Duodenal mucosa (tissue), 2 donors: ENCODE results near the gene NR2F6.
"Not testable (repeated sequence)": the region's sequence is repeated elsewhere in the genome, so short reads cannot be mapped to it uniquely, and the experiment has no call there.

Experiments
- H3K27ac ChIP-seq: one replicate; pipeline ENCODE4 v1.7.0; 2013; ENCODE audit warnings: low read depth, low read length
- H3K27me3 ChIP-seq, 2 donors: one replicate each; pipeline ENCODE4 v1.7.0; 2013; ENCODE audit warnings: low read length in 2 of 2, control low read depth in 1 of 2; ENCODE audit not compliant: insufficient read depth in 2 of 2, control insufficient read depth in 1 of 2
- H3K36me3 ChIP-seq, 2 donors: one replicate each; pipeline ENCODE4 v1.7.0; 2013; ENCODE audit warnings: low read length in 2 of 2, control low read depth in 1 of 2; ENCODE audit not compliant: insufficient read depth in 2 of 2, control insufficient read depth in 1 of 2
- H3K4me1 ChIP-seq, 2 donors: one replicate each; pipeline ENCODE4 v1.7.0; 2013; ENCODE audit warnings: low read length in 2 of 2, control low read depth in 1 of 2; ENCODE audit not compliant: insufficient read depth in 2 of 2, control insufficient read depth in 1 of 2
- H3K4me3 ChIP-seq, 2 donors: one replicate each; pipeline ENCODE4 v1.7.0; 2013; ENCODE audit warnings: low read length in 2 of 2, low read depth in 1 of 2
- H3K9ac ChIP-seq, 2 donors: one replicate each; pipeline ENCODE4 v1.7.0; 2013; ENCODE audit warnings: low read length in 2 of 2, low read depth in 1 of 2
- H3K9me3 ChIP-seq, 2 donors: one replicate each; pipeline ENCODE4 v1.7.0; 2013; ENCODE audit warnings: low read length in 2 of 2, control low read depth in 1 of 2; ENCODE audit not compliant: control insufficient read depth in 1 of 2

Gene NR2F6

DNA sequence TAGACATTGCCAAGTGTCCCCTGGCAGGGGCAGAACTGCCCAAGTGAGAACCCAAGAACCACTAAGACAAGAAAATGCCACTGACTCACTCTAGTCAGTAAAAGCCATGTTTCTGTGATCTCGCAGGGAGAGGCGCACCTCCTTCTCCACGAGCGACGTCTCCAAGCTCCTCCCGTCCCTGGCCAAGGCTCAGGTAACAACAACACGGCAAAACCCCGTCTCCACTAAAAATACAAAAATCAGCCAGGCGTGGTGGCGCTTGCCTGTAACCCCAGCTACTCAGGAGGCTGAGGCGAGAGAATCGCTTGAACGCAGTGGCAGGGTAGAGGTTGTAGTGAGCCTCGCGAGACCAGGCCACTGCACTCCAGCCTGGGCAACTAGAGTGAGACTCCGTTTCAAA is 48.1 kb downstream of the NR2F6 start:
- H3K27ac ChIP-seq: no peak overlapping the region
- H3K27me3 ChIP-seq: no peaks in the 10 kb centered on the region
- H3K4me1 ChIP-seq: no peaks in the 10 kb centered on the region
- H3K9ac ChIP-seq: no peak overlapping the region
- H3K9me3 ChIP-seq: no peaks in the 10 kb centered on the region
- H3K4me3 ChIP-seq: no peak overlapping the region
- H3K36me3 ChIP-seq: peaks cover 42 to 82% of the 10 kb centered on the region in 2 donors

GRCh38 chr19:17196610-17197009 is 49.1 kb downstream of the NR2F6 start:
- Histone ChIP-seq H3K4me1 (no peaks in the 10 kb centered on the region), H3K9ac (no peak overlapping the region), H3K27ac (no peak overlapping the region), H3K9me3 (no peaks in the 10 kb centered on the region), H3K27me3 (no peaks in the 10 kb centered on the region), H3K36me3 (peaks cover 36 to 77% of the 10 kb centered on the region in 2 donors), H3K4me3 (no peak overlapping the region)

GRCh38 chr19:17195106-17195505 is 50.6 kb downstream of the NR2F6 start:
- no peaks in the 10 kb centered on the region for H3K4me1 ChIP-seq
- H3K9ac ChIP-seq: no peak overlapping the region
- H3K4me3 ChIP-seq: no peak overlapping the region
- peaks cover 30 to 74% of the 10 kb centered on the region in 2 donors for H3K36me3 ChIP-seq
- no peaks in the 10 kb centered on the region for H3K27me3 ChIP-seq
- no peak overlapping the region for H3K27ac ChIP-seq
- H3K9me3 ChIP-seq: no peaks in the 10 kb centered on the region

DNA sequence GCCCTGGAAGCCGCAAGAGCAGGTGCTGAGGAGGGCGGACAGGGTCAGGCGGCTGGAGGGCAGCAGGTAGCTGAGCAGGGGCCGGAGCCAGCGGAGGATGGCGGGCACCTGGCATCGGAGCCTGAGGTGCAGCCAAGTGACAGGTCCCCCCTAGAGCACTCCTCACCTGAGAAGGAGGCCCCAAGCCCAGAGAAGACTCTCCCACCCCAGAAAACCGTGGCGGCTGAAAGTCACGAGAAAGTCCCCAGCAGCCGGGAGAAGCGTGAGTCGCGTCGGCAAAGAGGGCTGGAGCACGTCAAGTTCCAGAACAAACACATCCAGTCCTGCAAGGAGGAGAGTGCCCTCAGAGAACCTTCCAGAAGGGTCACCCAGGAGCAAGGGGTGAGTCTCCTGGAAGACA is 51.1 kb downstream of the NR2F6 start:
- Histone ChIP-seq H3K4me3 (no peak overlapping the region), H3K36me3 (peaks cover 30 to 70% of the 10 kb centered on the region in 2 donors), H3K9me3 (no peaks in the 10 kb centered on the region), H3K27ac (no peak overlapping the region), H3K9ac (no peak overlapping the region), H3K4me1 (no peaks in the 10 kb centered on the region), H3K27me3 (no peaks in the 10 kb centered on the region)

DNA sequence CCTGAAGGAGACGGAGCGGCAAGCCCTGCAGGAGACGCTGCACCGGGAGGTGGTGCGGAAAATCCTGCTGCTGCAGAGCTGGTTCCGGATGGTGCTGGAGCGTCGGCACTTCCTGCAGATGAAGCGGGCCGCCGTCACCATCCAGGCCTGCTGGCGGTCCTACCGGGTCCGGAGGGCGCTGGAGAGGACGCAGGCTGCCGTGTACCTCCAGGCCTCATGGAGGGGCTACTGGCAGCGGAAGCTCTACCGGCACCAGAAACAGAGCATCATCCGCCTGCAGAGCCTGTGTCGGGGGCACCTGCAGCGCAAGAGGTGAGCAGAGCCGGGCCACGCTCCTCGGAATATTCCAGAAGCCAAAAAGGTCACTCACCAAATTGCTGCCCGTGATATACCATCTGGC is 53.0 kb downstream of the NR2F6 start:
- no peak overlapping the region for H3K27ac ChIP-seq
- H3K36me3 ChIP-seq: peaks cover 34 to 75% of the 10 kb centered on the region in 2 donors
- no peaks in the 10 kb centered on the region for H3K27me3 ChIP-seq
- no peaks in the 10 kb centered on the region for H3K9me3 ChIP-seq
- no peak overlapping the region for H3K9ac ChIP-seq
- no peaks in the 10 kb centered on the region for H3K4me1 ChIP-seq
- no peak overlapping the region for H3K4me3 ChIP-seq

DNA sequence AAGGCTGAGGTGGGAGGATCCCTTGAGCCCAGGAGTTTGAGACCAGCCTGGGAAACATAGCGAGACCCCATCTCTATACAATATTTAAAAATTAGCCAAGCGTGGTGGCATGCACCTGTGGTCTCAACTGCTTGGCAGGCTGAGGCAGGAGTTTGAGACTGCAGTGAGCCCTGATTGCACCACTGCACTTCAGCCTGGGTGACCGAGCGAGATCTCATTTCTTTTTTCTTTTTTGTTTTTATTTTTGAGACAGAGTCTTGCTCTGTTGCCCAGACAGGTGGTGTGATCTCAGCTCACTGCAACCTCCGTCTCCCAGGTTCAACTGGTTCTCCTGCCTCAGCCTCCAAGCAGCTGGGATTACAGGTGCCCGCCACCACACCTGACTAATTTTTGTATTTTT is 54.0 kb downstream of the NR2F6 start:
- not testable (repeated sequence) for H3K27ac ChIP-seq, H3K9me3 ChIP-seq
- H3K36me3 ChIP-seq: peaks cover 37 to 78% of the 10 kb centered on the region in 2 donors

DNA sequence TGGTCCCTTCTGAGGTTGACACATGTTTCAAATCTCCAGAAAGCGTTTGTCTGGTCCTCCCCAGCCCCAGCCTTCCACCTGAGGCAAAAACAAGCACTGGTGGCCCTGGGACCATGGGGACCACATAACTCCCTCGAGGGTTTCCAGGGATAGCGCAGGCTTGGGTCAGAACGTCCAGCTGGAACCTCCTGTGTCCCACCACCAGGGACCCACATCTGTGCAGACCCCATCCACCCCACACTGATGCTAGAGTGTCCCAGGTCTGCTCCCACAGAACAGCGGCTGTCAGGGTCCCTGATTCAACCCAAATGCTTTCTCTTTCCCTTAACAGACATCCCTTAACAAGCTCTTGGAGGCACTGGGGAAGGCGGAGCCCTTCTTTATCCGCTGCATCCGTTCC is 60.1 kb downstream of the NR2F6 start:
- Histone ChIP-seq H3K27me3 (no peaks in the 10 kb centered on the region), H3K4me1 (peaks cover 0 to 11% of the 10 kb centered on the region in 2 donors), H3K4me3 (no peak overlapping the region), H3K27ac (no peak overlapping the region), H3K9ac (no peak overlapping the region), H3K36me3 (peaks cover 13 to 46% of the 10 kb centered on the region in 2 donors), H3K9me3 (no peaks in the 10 kb centered on the region)

More for the DNA sequence above, 54.0 kb downstream of the NR2F6 start:
- not testable (repeated sequence) for H3K4me1 ChIP-seq, H3K4me3 ChIP-seq, H3K9ac ChIP-seq, H3K27me3 ChIP-seq

GRCh38 chr19:17184371-17184841 is 61.3 kb downstream of the NR2F6 start:
- Histone ChIP-seq H3K4me1 (peaks cover 0 to 11% of the 10 kb centered on the region in 2 donors), H3K9me3 (no peaks in the 10 kb centered on the region), H3K27me3 (no peaks in the 10 kb centered on the region), H3K4me3 (no peak overlapping the region), H3K36me3 (peaks cover 10 to 43% of the 10 kb centered on the region in 2 donors), H3K27ac (no peak overlapping the region), H3K9ac (peak overlapping the region; percentile 24 to 32)

DNA sequence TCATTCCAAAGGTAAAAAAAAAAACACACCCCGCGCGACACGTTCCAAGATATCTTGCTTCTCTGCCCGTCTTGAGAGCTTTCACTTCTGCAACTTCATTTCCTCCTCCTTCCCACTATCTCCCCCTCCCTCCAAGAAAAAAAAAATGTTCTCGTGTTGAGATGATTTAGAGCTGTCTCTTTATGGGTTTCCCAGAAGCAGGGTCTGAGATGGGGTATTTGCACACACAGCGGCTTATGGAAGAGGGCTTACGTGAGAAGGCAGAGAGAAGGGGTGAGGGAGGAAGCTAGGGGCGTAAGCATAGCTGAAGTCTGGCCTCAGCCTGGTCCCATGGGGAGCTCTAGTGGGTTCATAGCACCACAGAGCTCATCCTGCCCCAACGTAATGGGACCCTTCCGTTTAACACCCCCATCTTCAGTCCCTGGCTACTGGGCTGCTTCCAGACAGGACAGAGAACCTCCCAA is 61.8 kb downstream of the NR2F6 start:
- Histone ChIP-seq H3K36me3 (peaks cover 10 to 41% of the 10 kb centered on the region in 2 donors), H3K9ac (peak overlapping the region; percentile 24 to 32), H3K27ac (peak overlapping the region; percentile 31), H3K4me1 (peaks cover 0 to 11% of the 10 kb centered on the region in 2 donors), H3K27me3 (no peaks in the 10 kb centered on the region), H3K9me3 (no peaks in the 10 kb centered on the region), H3K4me3 (peak overlapping the region in 1 of 2 donors; percentile 43)

DNA sequence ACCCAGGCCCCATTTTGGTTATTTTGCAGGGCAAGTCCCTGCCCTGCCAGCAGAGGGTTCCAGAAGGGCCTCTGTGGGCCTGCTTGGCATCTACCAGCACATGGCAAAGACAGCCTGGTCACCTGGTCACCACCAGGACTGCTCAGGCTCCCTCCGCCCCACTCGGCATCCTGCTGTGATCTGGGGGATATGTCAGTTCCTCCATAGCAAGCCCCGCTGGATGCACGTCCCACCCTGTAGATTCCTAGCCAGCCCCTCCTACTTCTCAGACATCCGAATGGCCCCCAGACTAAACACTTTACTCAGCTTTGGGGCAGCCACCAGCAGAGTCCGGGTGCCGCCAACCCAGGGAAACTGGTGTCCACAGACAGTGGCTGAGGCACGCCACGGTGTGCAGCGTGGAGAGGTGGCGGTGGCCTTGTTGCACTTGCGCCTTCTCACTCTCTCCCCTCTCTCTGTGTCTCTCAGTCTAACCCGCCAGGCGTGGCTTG is 62.4 kb downstream of the NR2F6 start:
- no peaks in the 10 kb centered on the region for H3K27me3 ChIP-seq
- no peaks in the 10 kb centered on the region for H3K9me3 ChIP-seq
- H3K9ac ChIP-seq: peak overlapping the region in 1 of 2 donors; percentile 24
- H3K4me1 ChIP-seq: peaks cover 0 to 11% of the 10 kb centered on the region in 2 donors
- H3K4me3 ChIP-seq: peak overlapping the region in 1 of 2 donors; percentile 32
- H3K36me3 ChIP-seq: peaks cover 10 to 37% of the 10 kb centered on the region in 2 donors
- H3K27ac ChIP-seq: peak overlapping the region; percentile 31
